Thyroid gland (tissue), 4 donors: ENCODE results near the gene ANKRD66. TPM values are rescaled to one million over a fixed set of nuclear protein-coding genes. Genes with fewer than 3 reads are reported as not detected.
"Not testable (repeated sequence)": the region's sequence is repeated elsewhere in the genome, so short reads cannot be mapped to it uniquely, and the experiment has no call there.

ENCODE experiments used
- DNase-seq, 2 donors: peaks; one replicate each; pipeline ENCODE4 v3.0.0-alpha.2; 2019
- H3K27ac ChIP-seq, 3 donors: fragments of 200-600 bp; sonication (generic); 1 replicate in 2 of 3; 2 replicates in 1 of 3; pipeline ENCODE4 v1.5.1; 2016 to 2019; ENCODE audit warnings: mild to moderate bottlenecking in 1 of 3, moderate library complexity in 1 of 3
- H3K27me3 ChIP-seq: fragments of 200-600 bp; sonication (generic); one replicate; pipeline ENCODE4 v1.5.1; 2019
- H3K36me3 ChIP-seq, 2 donors: fragments of 200-600 bp; sonication (generic); one replicate each; pipeline ENCODE4 v1.5.1; 2016 to 2019
- H3K4me1 ChIP-seq, 2 donors: fragments of 200-600 bp; sonication (generic); one replicate each; pipeline ENCODE4 v1.5.1; 2017 to 2019
- H3K4me3 ChIP-seq, 3 donors: fragments of 200-600 bp; sonication (generic); replicated peaks in 1 of 3; 1 replicate in 2 of 3; 2 replicates in 1 of 3; pipeline ENCODE4 v1.5.1; 2016; ENCODE audit warnings: mild to moderate bottlenecking in 1 of 3
- H3K9me3 ChIP-seq: fragments of 200-600 bp; sonication (generic); one replicate; pipeline ENCODE4 v1.5.1; 2017
- CTCF ChIP-seq, 6 experiments: fragments of 200-600 bp in 3 of 6; fragments of 450-650 bp in 3 of 6; sonication (generic) in 3 of 6; IDR thresholded peaks; one replicate each; pipeline ENCODE4 v1.5.1; 2016 to 2019; ENCODE audit warnings: antibody characterized with exemption in 6 of 6, mild to moderate bottlenecking in 2 of 6, inconsistent platforms in 1 of 6, moderate library complexity in 1 of 6
- POLR2A ChIP-seq, 2 donors: fragments of 450-650 bp; IDR thresholded peaks; one replicate each; pipeline ENCODE4 v1.6.1; 2017; ENCODE audit warnings: antibody characterized with exemption in 2 of 2, mild to moderate bottlenecking in 2 of 2, moderate library complexity in 1 of 2
- WGBS, 2 donors: methylation state at CpG; one replicate each; pipeline ENCODE4 v1.1.5; 2017; 5-methylcytosine and 5-hydroxymethylcytosine counted together
- intact Hi-C: fragments of 100-400 bp; cut with DNase I; formaldehyde crosslinking; loops from one replicate; pipeline ENCODE4 v1.15.1; 2023
- total RNA-seq, 4 donors: library from RNA; depleted of rRNA; stranded (reverse); fragments of >200 nt; gene quantifications; one replicate each; pipeline ENCODE4 v1.2.3, GENCODE V29; 2016

The ANKRD66 gene
- total RNA-seq, 4 donors from 2014 or later: not detected

DNA sequence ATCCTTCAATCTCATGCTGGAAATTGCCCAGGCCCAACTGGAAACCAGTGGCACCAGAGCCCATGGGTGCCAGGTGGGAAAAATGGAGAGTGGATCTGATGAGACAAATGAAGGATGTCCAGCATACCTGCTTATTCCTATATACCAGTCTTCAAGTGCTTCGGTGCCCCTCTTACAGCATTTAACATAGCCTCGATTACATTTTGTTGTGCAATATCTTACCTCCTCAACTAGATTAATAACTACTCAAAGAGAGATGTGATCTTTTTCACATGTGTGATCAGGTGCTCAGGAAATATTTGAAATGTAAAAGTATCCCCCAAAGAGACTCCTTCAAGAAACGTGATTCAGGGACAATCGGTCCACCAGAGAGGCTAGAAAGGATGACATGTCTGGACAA is 4.8 kb upstream of the ANKRD66 start:
- no peaks in the 10 kb centered on the region for H3K9me3 ChIP-seq
- H3K36me3 ChIP-seq: no peaks in the 10 kb centered on the region
- H3K27ac ChIP-seq: no peak overlapping the region
- H3K4me1 ChIP-seq: no peaks in the 10 kb centered on the region
- DNase-seq: no peak
- WGBS, 2 donors: 96 to 98% methylated on average over 4 of the region's 4 CpGs
- intact Hi-C loops: no loop called here
- TF ChIP-seq POLR2A (IDR thresholded peaks at IDR 0.05) (no peak), CTCF (IDR thresholded peaks at IDR 0.05) (no peak)
- H3K27me3 ChIP-seq: no peaks in the 10 kb centered on the region
- no peak overlapping the region for H3K4me3 ChIP-seq

DNA sequence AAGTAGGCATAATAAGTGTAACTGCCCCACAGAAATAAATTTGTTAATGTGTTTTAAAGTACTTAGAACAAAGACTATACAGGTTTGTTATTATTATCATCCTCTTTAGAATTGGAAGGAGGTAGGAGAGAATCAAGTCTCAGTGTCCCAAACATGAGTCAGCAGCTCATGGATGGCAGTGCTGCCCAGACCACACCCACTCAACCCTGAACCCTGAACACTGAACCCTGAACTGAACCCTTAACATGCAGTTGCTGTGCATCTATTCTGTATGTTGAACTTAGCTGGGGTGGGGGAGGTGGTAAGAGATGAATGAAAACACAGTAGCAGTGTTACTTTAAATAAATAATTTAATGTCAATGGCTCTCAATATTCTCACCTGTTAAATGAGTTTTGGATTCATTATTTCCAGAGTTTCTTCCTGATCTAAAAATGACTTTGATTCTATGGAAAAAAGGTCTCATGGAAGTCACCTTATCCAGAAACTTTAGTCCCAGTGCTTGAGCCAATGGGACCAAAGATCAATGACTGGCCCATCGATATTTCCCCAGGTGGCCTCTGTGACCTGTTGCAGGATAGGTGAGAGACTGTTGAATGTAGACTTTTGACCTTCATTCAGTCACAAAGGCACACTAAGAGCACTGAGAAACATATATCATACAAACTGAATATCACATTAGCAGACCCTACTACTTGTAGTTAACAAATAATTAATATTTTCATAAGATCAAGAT is 3.1 kb upstream of the ANKRD66 start:
- no peaks in the 10 kb centered on the region for H3K4me1 ChIP-seq
- DNase-seq: no peak
- H3K27me3 ChIP-seq: no peaks in the 10 kb centered on the region
- TF ChIP-seq CTCF (IDR thresholded peaks at IDR 0.05) (no peak), POLR2A (IDR thresholded peaks at IDR 0.05) (no peak)
- no peaks in the 10 kb centered on the region for H3K9me3 ChIP-seq
- WGBS, 2 donors: 87 to 93% methylated on average over 1 of the region's 1 CpG
- H3K4me3 ChIP-seq: no peak overlapping the region
- no peak overlapping the region for H3K27ac ChIP-seq
- H3K36me3 ChIP-seq: no peaks in the 10 kb centered on the region
- intact Hi-C loops: no loop called here

DNA sequence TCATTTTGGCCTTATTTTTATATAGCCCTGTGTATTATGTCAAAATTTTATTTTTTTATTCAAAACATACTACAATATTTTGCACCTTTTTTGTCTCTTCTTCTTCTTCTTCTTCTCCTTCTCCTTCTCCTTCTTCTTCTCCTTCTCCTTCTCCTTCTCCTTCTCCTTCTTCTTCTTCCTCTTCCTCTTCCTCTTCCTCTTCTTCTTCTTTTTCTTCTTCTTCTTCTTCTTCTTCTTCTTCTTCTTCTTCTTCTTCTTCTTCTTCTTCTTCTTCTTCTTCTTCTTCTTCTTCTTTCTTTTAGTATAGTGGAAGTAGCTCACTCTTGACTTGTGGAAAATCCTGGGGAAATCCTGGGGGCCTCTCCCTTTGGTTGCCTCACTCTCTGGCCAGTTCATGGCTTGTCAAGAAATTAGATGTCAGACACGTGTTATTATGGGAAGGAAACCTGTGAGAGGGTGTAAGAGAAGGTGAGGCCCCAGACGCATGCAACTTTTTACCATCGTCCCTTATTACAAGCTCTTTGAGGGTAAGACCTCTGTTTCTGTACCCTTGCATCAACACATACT is 2.5 kb upstream of the ANKRD66 start:
- intact Hi-C loops: not testable (repeated sequence)

GRCh38 chr6:46745973-46746372 is 760 bp upstream of the ANKRD66 start:
- TF ChIP-seq CTCF (IDR thresholded peaks at IDR 0.05): no peak
- no peak for TF ChIP-seq POLR2A (IDR thresholded peaks at IDR 0.05)
- H3K27ac ChIP-seq: no peak overlapping the region
- H3K27me3 ChIP-seq: no peaks in the 10 kb centered on the region
- WGBS, 2 donors: 82 to 90% methylated on average over 2 of the region's 2 CpGs
- no peak for DNase-seq
- intact Hi-C loops: no loop called here
- no peak overlapping the region for H3K4me3 ChIP-seq
- no peaks in the 10 kb centered on the region for H3K4me1 ChIP-seq
- H3K9me3 ChIP-seq: no peaks in the 10 kb centered on the region
- H3K36me3 ChIP-seq: no peaks in the 10 kb centered on the region

More for the DNA sequence above, 2.5 kb upstream of the ANKRD66 start:
- H3K36me3 ChIP-seq, DNase-seq, H3K27me3 ChIP-seq, H3K27ac ChIP-seq, H3K4me3 ChIP-seq, H3K9me3 ChIP-seq, H3K4me1 ChIP-seq: not testable (repeated sequence)
- 88 to 91% methylated on average over 3 of the region's 3 CpGs for WGBS, 2 donors

- 87 to 93% methylated on average over 5 of the region's 5 CpGs for WGBS, 2 donors
- intact Hi-C loops: no loop called here
- no peak for DNase-seq
Observed at GRCh38 chr6:46748940-46749503, 2.3 kb downstream of the ANKRD66 start.

More at GRCh38 chr6:46748940-46749503, 2.3 kb downstream of the ANKRD66 start:
- H3K4me3 ChIP-seq: no peak overlapping the region
- TF ChIP-seq CTCF (IDR thresholded peaks at IDR 0.05) (no peak), POLR2A (IDR thresholded peaks at IDR 0.05) (no peak)
- H3K36me3 ChIP-seq: no peaks in the 10 kb centered on the region
- H3K4me1 ChIP-seq: no peaks in the 10 kb centered on the region
- no peaks in the 10 kb centered on the region for H3K9me3 ChIP-seq
- no peak overlapping the region for H3K27ac ChIP-seq
- H3K27me3 ChIP-seq: no peaks in the 10 kb centered on the region
